Panc1 (cell line): Measurements from ENCODE around the gene UNC5B. TPM values are rescaled to one million over a fixed set of nuclear protein-coding genes. Genes with fewer than 3 reads are reported as not detected.

Experiments
- ATAC-seq: fragments of 200-7000 bp; cut with Tn5 transposase; 2 replicates; pipeline ENCODE4 v1.9.1; 2020; ENCODE audit warnings: mild to moderate bottlenecking, moderate library complexity
- BruUV-seq: library from RNA; stranded (reverse); fragments of 400-500 nt; replicated peaks from 2 replicates; lab custom pipeline; 2021; lab: Mats Ljungman, UMichigan
- CTCF ChIA-PET: fragments of 300-600 bp; sonication (Branson Sonifier 250); formaldehyde crosslinking; loops from one replicate; lab custom pipeline; 2022; ENCODE audit warnings: antibody characterized with exemption; lab: Charles Lee
- POLR2A ChIA-PET: fragments of 300-600 bp; sonication (Branson Sonifier 250); formaldehyde crosslinking; loops from one replicate; lab custom pipeline; 2022; ENCODE audit warnings: antibody characterized with exemption; lab: Charles Lee
- DNase-seq: peaks from one replicate; pipeline ENCODE4 v3.0.0-alpha.2; 2010; ENCODE audit warnings: low read depth, low spot score
- H3K27ac ChIP-seq: 2 replicates; pipeline ENCODE4 v1.5.1; 2011; ENCODE audit warnings: mild to moderate bottlenecking, low read length, inconsistent platforms
- H3K27me3 ChIP-seq: fragments of 200-500 bp; sonication (Bioruptor generic); 2 replicates; pipeline ENCODE4 v1.6.0; 2014; ENCODE audit warnings: low read length, inconsistent platforms; ENCODE audit not compliant: control insufficient read depth, insufficient read depth
- H3K36me3 ChIP-seq: fragments of 200-500 bp; sonication (Bioruptor generic); 2 replicates; pipeline ENCODE4 v1.5.1; 2014; ENCODE audit warnings: inconsistent platforms, mild to moderate bottlenecking, low read length, moderate library complexity; ENCODE audit not compliant: control insufficient read depth, insufficient read depth
- H3K4me1 ChIP-seq: 2 replicates; pipeline ENCODE4 v1.5.1; 2011; ENCODE audit warnings: inconsistent platforms, mild to moderate bottlenecking, low read length, moderate library complexity; ENCODE audit not compliant: control insufficient read depth, insufficient read depth
- H3K4me3 ChIP-seq, 2 experiments: 2 replicates each; pipeline ENCODE4 v1.5.1; 2011 to 2012; ENCODE audit warnings: low read depth in 2 of 2, low read length in 2 of 2, mild to moderate bottlenecking in 2 of 2, inconsistent platforms in 1 of 2, moderate library complexity in 1 of 2
- H3K9me3 ChIP-seq: fragments of 200-500 bp; sonication (Bioruptor generic); 2 replicates; pipeline ENCODE4 v1.5.1; 2014; ENCODE audit warnings: low read depth, mild to moderate bottlenecking, inconsistent platforms, low read length, moderate library complexity; ENCODE audit not compliant: control insufficient read depth, insufficient read depth
- CTCF ChIP-seq: fragments of 450-650 bp; IDR thresholded peaks from 2 replicates; pipeline ENCODE4 v1.5.1; 2017; ENCODE audit warnings: mild to moderate bottlenecking
- POLR2AphosphoS5 ChIP-seq: IDR thresholded peaks from 2 replicates; pipeline ENCODE4 v1.6.1; 2012; ENCODE audit warnings: mild to moderate bottlenecking, low read depth, low read length, moderate library complexity
- REST ChIP-seq, 2 experiments: IDR thresholded peaks; 2 replicates each; pipeline ENCODE4 v1.6.1; 2011 to 2012; ENCODE audit warnings: low read depth in 2 of 2, control low read depth in 1 of 2, low read length in 1 of 2, mild to moderate bottlenecking in 1 of 2, moderate library complexity in 1 of 2; ENCODE audit not compliant: insufficient read depth in 1 of 2
- SIN3A ChIP-seq: IDR thresholded peaks from 2 replicates; pipeline ENCODE4 v1.6.1; 2012; ENCODE audit warnings: low read depth, mild to moderate bottlenecking, low read length, moderate library complexity, borderline replicate concordance; ENCODE audit not compliant: insufficient read depth
- TCF7L2 ChIP-seq: IDR thresholded peaks from 2 replicates; pipeline ENCODE4 v1.6.1; 2011; ENCODE audit warnings: mild to moderate bottlenecking, low read depth, low read length, inconsistent platforms
- in situ Hi-C: cut with HindIII; loops from 2 replicates; pipeline ENCODE4 v1.10.0; 2016; ENCODE audit warnings: low sequenced_read_pairs, low pct_unique_long_range_greater_than_20kb
- intact Hi-C: fragments of 100-400 bp; cut with micrococcal nuclease; formaldehyde crosslinking; loops from one replicate; pipeline ENCODE4 v1.10.0; 2022; ENCODE audit not compliant: unreplicated experiment
- total RNA-seq: library from RNA; stranded (reverse); gene quantifications from one replicate; pipeline ENCODE4 v1.2.1, GENCODE V29; 2021; ENCODE audit not compliant: unreplicated experiment

The UNC5B gene
- total RNA-seq, 1 experiment from 2014 or later, result 1.1 TPM

GRCh38 chr10:71229726-71230655 is 17.6 kb downstream of the UNC5B start:
- in situ Hi-C loops (no loop called here), intact Hi-C loops (no loop called here)
- ATAC-seq, result no peak
- Histone ChIP-seq H3K27me3 (no peaks in the 10 kb centered on the region; the same call in 1 of the 2 replicates), H3K36me3 (no peaks in the 10 kb centered on the region), H3K27ac (no peak overlapping the region), H3K4me1 (no peaks in the 10 kb centered on the region), H3K9me3 (no peaks in the 10 kb centered on the region), H3K4me3 (no peak overlapping the region)
- TF ChIP-seq SIN3A (no peak), CTCF (no peak), REST (IDR thresholded peaks at IDR 0.05; ENCODE audit: insufficient read depth in 1 of 2, low read depth in 2 of 2, low read length in 1 of 2) (no peak), TCF7L2 (no peak)
- no TSS peak for BruUV-seq
- POLR2A ChIA-PET, result no interaction called here
- CTCF ChIA-PET, result interaction anchor here (2.1 kb wide), 1 partner anchor 40 kb away, joined by 6 read pairs; no protein-coding TSS in a partner anchor
- DNase-seq, result no peak

GRCh38 chr10:71230656-71231025 is 18.3 kb downstream of the UNC5B start:
- no peak for DNase-seq
- in situ Hi-C loops (no loop called here), intact Hi-C loops (no loop called here)
- TF ChIP-seq REST (IDR thresholded peaks at IDR 0.05; ENCODE audit: insufficient read depth in 1 of 2, low read depth in 2 of 2, low read length in 1 of 2) (no peak), TCF7L2 (no peak), POLR2AphosphoS5 (no peak), SIN3A (no peak)
- no peaks in the 10 kb centered on the region for H3K4me1 ChIP-seq
- H3K9me3 ChIP-seq, result no peaks in the 10 kb centered on the region
- POLR2A ChIA-PET, result no interaction called here
- CTCF ChIA-PET, result no interaction called here
- no peak overlapping the region for H3K27ac ChIP-seq
- no TSS peak for BruUV-seq
- no peak overlapping the region for H3K4me3 ChIP-seq
- no peaks in the 10 kb centered on the region; the same call in 1 of the 2 replicates for H3K27me3 ChIP-seq
- ATAC-seq, result no peak
- H3K36me3 ChIP-seq, result no peaks in the 10 kb centered on the region
